Keratinocyte (primary cell): Measurements from ENCODE around the gene PHOX2A. TPM values are rescaled to one million over a fixed set of nuclear protein-coding genes. Genes with fewer than 3 reads are reported as not detected.

Source experiments
- DNase-seq: peaks from one replicate; pipeline ENCODE4 v3.0.0-alpha.2; 2011; ENCODE audit warnings: low read depth, missing footprints, low spot score
- FAIRE-seq: peaks from 2 replicates; lab custom pipeline; 2011; peaks lifted over from hg19 to GRCh38; lab: Jason Lieb, UNC
- H2AFZ ChIP-seq: 2 replicates; pipeline ENCODE4 v1.6.0; 2012; ENCODE audit warnings: low read length, control low read depth, inconsistent platforms; ENCODE audit not compliant: control insufficient read depth
- H3K27ac ChIP-seq: 2 replicates; pipeline ENCODE4 v1.5.1; 2011; ENCODE audit warnings: low read length; ENCODE audit not compliant: control insufficient read depth, insufficient read depth
- H3K27me3 ChIP-seq: 3 replicates; pipeline ENCODE4 v1.6.0; 2011; ENCODE audit warnings: low read length; ENCODE audit not compliant: control insufficient read depth, insufficient read depth; ENCODE audit errors: extremely low read depth
- H3K36me3 ChIP-seq, 2 experiments: 2 replicates in 1 of 2; 3 replicates in 1 of 2; pipeline ENCODE4 v1.5.1; 2011; ENCODE audit warnings: low read length in 2 of 2, mild to moderate bottlenecking in 1 of 2; ENCODE audit not compliant: control insufficient read depth in 2 of 2, insufficient read depth in 2 of 2; ENCODE audit errors: extremely low read depth in 1 of 2
- H3K4me1 ChIP-seq: 3 replicates; pipeline ENCODE4 v1.5.1; 2011; ENCODE audit warnings: low read length; ENCODE audit not compliant: control insufficient read depth, insufficient read depth; ENCODE audit errors: extremely low read depth
- H3K4me2 ChIP-seq: 3 replicates; pipeline ENCODE4 v1.6.0; 2011; ENCODE audit warnings: low read depth, low read length; ENCODE audit not compliant: control insufficient read depth, insufficient read depth; ENCODE audit errors: extremely low read depth
- H3K4me3 ChIP-seq, 3 experiments: fragments of 200-600 bp in 1 of 3; sonication (generic) in 1 of 3; 2 replicates in 2 of 3; 3 replicates in 1 of 3; pipeline ENCODE4 v1.5.1; 2011 to 2016; ENCODE audit warnings: low read length in 3 of 3, mild to moderate bottlenecking in 3 of 3, control low read depth in 2 of 3, inconsistent platforms in 1 of 3, low read depth in 1 of 3, mixed read lengths in 1 of 3, mixed run types in 1 of 3, moderate library complexity in 1 of 3; ENCODE audit not compliant: control insufficient read depth in 2 of 3, insufficient read depth in 2 of 3; ENCODE audit errors: extremely low read depth in 1 of 3
- H3K79me2 ChIP-seq: 2 replicates; pipeline ENCODE4 v1.6.0; 2012; ENCODE audit warnings: low read length; ENCODE audit not compliant: control insufficient read depth, insufficient read depth
- H3K9ac ChIP-seq: 3 replicates; pipeline ENCODE4 v1.6.0; 2011; ENCODE audit warnings: low read length; ENCODE audit not compliant: control insufficient read depth, insufficient read depth; ENCODE audit errors: extremely low read depth
- H3K9me1 ChIP-seq: 3 replicates; pipeline ENCODE4 v1.6.0; 2011; ENCODE audit warnings: low read length; ENCODE audit not compliant: control insufficient read depth, insufficient read depth; ENCODE audit errors: extremely low read depth
- H3K9me3 ChIP-seq: 2 replicates; pipeline ENCODE4 v1.5.1; 2012; ENCODE audit warnings: low read depth, low read length; ENCODE audit not compliant: control insufficient read depth
- H4K20me1 ChIP-seq: 3 replicates; pipeline ENCODE4 v1.6.0; 2011; ENCODE audit warnings: low read length; ENCODE audit not compliant: control insufficient read depth, insufficient read depth; ENCODE audit errors: extremely low read depth
- CTCF ChIP-seq, 3 experiments: IDR thresholded peaks in 1 of 3; conservative IDR thresholded peaks in 1 of 3; optimal IDR thresholded peaks in 1 of 3; 2 replicates in 2 of 3; 3 replicates in 1 of 3; pipeline versions ENCODE3 to v1.5.1; 2011; ENCODE audit warnings: low read length in 3 of 3, mild to moderate bottlenecking in 3 of 3, moderate library complexity in 2 of 3, control low read depth in 1 of 3, inconsistent platforms in 1 of 3; ENCODE audit not compliant: insufficient read depth in 2 of 3; ENCODE audit errors: extremely low read depth in 1 of 3
- EZH2 ChIP-seq: IDR thresholded peaks from one replicate; pipeline ENCODE4 v1.6.1; 2012; ENCODE audit warnings: inconsistent platforms, mild to moderate bottlenecking, low read length, moderate library complexity
- dilution Hi-C: fragments of 300-500 bp; cut with MboI; formaldehyde crosslinking; loops from one replicate; pipeline ENCODE4 v1.7.0; 2020; ENCODE audit warnings: low sequenced_read_pairs; ENCODE audit not compliant: extremely low pct_ligation_motif_present
- polyA plus RNA-seq, 5 experiments: library from polyadenylated mRNA; depleted of rRNA in 3 of 5; stranded (reverse) in 3 of 5; stranded (forward) in 1 of 5; unstranded in 1 of 5; fragments of >200 nt; gene quantifications; 1 replicate in 1 of 5; 2 replicates in 3 of 5; 3 replicates in 1 of 5; pipeline versions ENCODE4 v1.2.1 to v1.2.3, GENCODE V29; 2011 to 2012; ENCODE audit warnings: missing spikeins in 2 of 5, low read depth in 1 of 5, low replicate concordance in 1 of 5

The PHOX2A gene
- polyA plus RNA-seq, 1 donor (not counting 4 experiments of a cell fraction or from before 2014, with no cell fraction given) = not detected

- peaks cover 34% of the 10 kb centered on the region for H3K27me3 ChIP-seq
- no peak overlapping the region for H3K9ac ChIP-seq
- FAIRE-seq (no peak), DNase-seq (no peak)
- no peaks in the 10 kb centered on the region for H3K79me2 ChIP-seq
- peak overlapping the region; percentile 54 for H3K4me2 ChIP-seq
- no peak overlapping the region for H2AFZ ChIP-seq
- TF ChIP-seq EZH2 (no peak), CTCF (optimal IDR thresholded peaks at IDR 0.05 in 1 of 3, IDR thresholded peaks at IDR 0.05 in 1 of 3, conservative IDR thresholded peaks at IDR 0.05 in 1 of 3; ENCODE audit: extremely low read depth in 1 of 3, insufficient read depth in 2 of 3, low read length in 3 of 3) (no peak)
- H3K4me3 ChIP-seq = no peak overlapping the region
- H3K9me1 ChIP-seq = no peaks in the 10 kb centered on the region
- no peaks in the 10 kb centered on the region for H3K9me3 ChIP-seq
- H3K4me1 ChIP-seq = peaks cover 6% of the 10 kb centered on the region
- H3K36me3 ChIP-seq = peaks cover 19 to 22% of the 10 kb centered on the region in 2 experiments
- no peak overlapping the region for H3K27ac ChIP-seq
- peaks cover 4% of the 10 kb centered on the region for H4K20me1 ChIP-seq
- dilution Hi-C loops = no loop called here
These were observed 4.6 kb downstream of the PHOX2A start for GRCh38 chr11:72239313-72239848.

GRCh38 chr11:72238492-72239312, 5.3 kb downstream of the PHOX2A start:
- Histone ChIP-seq H3K4me1 (peaks cover 6% of the 10 kb centered on the region), H3K4me3 (no peak overlapping the region), H3K9me3 (no peaks in the 10 kb centered on the region), H3K27me3 (peaks cover 30% of the 10 kb centered on the region), H3K9me1 (no peaks in the 10 kb centered on the region), H3K4me2 (no peak overlapping the region), H3K27ac (no peak overlapping the region), H4K20me1 (peaks cover 4% of the 10 kb centered on the region), H2AFZ (no peak overlapping the region), H3K79me2 (no peaks in the 10 kb centered on the region), H3K9ac (no peak overlapping the region), H3K36me3 (peaks cover 25 to 28% of the 10 kb centered on the region in 2 experiments)
- dilution Hi-C loops = no loop called here
- no peak for TF ChIP-seq EZH2
- no peak for TF ChIP-seq CTCF (optimal IDR thresholded peaks at IDR 0.05 in 1 of 3, IDR thresholded peaks at IDR 0.05 in 1 of 3, conservative IDR thresholded peaks at IDR 0.05 in 1 of 3; ENCODE audit: extremely low read depth in 1 of 3, insufficient read depth in 2 of 3, low read length in 3 of 3)
- no peak for DNase-seq
- no peak for FAIRE-seq
